Measurements from ENCODE around the gene PODNL1. TPM values are rescaled to one million over a fixed set of nuclear protein-coding genes. Genes with fewer than 3 reads are reported as not detected.

PODNL1 gene
- total RNA-seq, 1 donor from 2014 or later, result 0.13 TPM

DNA sequence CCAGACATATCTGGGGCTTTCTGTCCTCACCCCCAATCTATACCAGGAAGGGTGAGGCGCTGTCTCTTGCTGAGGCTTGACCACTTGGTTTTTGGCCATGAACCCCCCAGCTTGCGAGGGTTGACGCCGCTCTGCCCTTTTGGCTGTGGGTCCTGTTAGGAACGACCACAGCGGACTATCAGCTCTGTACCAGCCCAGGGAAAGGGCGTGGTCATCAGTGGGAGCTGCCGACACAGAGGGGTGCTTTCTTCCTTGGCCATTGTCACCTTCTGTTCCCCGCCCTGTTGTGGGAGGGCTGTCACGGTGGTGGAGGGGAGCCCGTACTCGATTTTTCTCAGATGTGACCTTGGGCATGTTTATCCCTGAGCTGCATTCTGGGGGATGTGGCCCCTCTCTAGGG is 19.8 kb upstream of the PODNL1 start:
- DNase-seq (ENCODE audit: low read depth, low spot score), result no peak

DNA sequence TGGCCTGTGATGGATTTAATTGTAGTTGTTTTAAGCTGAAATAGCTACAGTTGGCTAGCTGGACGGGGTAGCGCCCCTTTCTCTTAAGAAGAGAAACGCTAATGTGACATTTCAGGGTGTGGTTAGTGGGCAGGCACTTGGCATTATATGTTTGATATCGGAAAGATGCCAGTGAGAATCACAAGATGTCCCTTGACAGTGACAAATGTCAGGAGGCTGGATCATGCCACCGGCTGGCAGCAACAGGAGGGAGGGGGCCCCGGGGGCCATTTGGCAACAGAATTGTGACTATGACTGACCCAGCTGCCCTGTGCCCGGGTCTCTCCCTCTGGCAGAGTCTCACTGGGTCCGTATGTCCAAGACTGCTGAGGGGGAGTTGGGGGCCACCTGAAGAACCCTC is 18.8 kb upstream of the PODNL1 start:
- no peak for DNase-seq (ENCODE audit: low read depth, low spot score)

DNA sequence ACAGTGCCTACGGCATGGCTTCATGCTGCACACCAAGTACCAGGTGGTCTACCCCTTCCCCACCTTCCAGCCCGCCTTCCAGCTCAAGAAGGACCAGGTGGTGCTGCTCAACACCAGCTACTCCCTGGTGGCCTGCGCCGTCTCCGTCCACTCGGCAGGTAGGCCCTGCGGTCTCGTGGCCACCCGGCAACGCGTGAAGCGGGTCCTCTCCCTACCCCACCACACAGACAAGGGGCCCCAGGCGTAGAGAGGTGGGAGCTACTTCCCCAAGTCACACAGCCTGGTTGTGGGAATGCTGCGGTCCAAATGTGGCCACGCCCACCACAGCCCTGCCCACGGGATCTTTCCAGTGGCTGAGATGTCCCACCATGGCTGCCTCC is 18.1 kb upstream of the PODNL1 start:
- no peak for DNase-seq (ENCODE audit: low read depth, low spot score)

DNA sequence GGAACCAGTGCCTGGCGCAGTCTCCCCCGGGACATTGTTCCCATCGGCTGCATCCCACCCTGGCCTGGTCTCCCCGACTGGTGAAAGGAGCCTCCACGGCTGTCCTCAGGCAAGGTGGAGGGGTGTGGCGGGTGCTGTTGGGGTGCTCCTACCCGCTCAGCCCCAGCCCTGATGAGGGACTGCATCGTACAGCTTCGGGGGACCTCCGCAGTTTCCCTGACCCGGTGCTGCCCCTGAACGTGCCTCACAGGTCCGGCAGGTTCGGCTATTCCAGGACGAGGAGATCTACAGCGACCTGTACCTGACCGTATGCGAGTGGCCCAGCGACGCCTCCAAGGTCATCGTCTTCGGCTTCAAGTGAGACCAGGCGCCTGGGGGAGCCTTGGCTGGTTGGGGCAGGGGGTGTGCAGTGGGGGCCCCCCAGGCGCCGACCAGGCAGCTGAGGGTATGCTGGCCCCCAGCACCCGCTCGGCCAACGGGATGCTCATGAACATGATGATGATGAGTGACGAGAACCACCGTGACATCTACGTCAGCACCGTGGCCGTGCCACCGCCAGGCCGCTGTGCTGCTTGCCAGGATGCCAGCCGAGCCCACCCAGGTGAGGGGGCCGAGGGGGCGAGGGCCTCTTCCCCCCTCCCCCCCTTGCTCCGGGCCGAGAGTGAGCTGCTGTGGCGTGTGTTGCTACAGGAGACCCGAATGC is 17.6 kb upstream of the PODNL1 start:
- no peak for DNase-seq (ENCODE audit: low read depth, low spot score)

DNA sequence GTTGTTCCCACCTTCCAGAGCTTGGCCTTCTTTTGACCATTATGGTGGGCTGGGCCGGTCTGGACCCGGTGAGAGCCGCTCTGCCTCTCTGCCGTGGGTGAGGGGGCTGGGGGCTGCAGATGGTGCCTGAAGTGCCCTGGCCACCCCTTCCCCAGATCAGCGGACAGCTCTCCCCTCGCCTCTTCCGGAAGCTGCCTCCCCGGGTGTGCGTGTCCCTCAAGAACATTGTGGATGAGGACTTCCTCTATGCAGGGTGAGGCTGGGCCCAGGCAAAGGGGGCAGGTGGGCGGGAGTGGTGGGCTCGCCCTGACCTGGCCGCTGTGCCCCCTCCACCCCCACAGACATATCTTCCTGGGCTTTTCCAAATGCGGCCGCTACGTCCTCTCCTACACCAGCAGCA is 16.0 kb upstream of the PODNL1 start:
- DNase-seq (ENCODE audit: low read depth, low spot score), result no peak

DNA sequence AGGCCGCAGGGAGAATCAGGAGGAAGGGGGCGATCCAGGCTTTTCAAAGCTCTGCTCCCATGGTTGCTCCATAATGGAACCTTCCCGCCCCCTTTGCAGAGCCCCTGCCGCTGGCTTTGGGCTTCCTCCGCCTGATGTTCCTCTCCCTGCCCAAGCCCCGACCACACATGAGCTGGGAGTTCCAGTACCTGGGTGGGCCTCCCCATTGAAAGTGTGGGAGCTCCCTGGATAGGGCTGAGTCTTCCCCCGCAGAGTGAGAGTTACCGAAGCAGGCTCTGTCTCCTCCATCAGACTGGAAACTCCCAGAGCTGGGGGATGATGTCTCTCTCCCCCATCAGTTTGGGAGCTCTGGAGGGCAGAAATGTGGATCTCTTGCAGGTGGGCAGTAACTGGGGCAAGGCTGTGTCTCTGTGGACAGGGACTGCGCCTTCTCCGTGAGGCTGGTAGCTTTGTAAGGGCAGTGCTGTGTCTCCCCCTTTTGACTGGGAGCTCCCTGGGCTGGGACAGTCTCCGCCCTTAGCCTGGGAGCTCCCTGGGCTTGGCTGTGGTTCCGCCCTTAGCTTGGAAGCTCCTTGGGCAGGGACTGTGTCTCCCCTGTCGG is 14.8 kb upstream of the PODNL1 start:
- DNase-seq (ENCODE audit: low read depth, low spot score), result no peak

DNA sequence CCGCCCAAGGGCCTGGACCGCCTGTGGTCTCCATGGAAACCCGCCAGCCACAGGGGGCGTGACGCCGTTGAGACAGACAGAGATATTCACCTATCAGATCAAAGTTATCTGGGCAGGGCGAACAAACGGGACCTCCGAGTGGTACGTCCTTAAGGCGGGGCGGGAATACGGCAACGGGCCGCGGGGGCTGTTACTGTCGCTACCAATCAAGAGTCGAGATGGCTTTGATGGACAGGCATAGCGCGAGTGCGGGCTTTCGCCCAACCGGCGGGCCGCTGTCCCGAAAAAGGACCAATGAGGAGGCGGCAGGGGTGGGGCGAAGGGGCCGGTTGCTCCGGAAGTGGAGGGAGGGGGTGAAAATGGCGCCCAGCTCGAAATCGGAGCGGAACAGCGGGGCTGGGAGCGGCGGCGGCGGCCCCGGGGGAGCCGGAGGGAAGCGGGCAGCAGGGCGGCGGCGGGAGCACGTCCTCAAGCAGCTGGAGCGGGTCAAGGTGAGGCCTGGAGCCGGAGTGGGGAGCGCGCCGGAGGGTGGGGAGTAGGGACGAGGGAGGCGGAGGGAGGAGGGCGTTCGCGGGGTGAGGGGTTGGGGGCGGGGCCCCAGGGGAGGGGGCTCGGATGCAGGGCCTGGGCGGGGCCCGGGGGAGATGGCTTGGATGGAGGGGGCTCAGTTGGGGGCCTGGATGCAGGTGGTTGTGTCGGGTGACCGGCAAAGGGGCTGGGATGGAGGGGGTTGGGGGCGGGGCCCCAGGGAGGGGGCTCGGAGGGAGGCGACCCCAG is 14.1 kb upstream of the PODNL1 start, which contains the start of gene DCAF15:
TSS of gene DCAF15 (plus strand) at position 356 of the 777 bp plus-strand sequence. CDS start at position 360, 4 bp downstream.
- peak; percentile 99 for DNase-seq (ENCODE audit: low read depth, low spot score)

DNA sequence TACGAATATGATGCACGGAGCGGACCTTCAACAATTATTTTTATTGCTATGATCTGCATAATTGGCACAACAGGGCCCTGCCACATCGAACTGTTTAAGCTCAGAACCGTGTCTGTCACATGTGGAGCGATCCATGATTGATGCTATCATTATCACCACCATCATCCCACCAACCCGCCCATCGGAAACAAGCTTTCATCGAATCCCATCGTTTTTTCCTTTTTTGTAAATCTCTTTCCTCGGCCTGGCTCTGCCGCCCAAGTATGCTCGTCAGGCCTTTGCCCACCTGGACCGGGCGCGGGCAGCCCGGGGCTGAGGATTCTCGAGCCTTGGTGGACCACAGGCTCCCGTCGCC is 13.6 kb upstream of the PODNL1 start:
- no peak for DNase-seq (ENCODE audit: low read depth, low spot score)

DNA sequence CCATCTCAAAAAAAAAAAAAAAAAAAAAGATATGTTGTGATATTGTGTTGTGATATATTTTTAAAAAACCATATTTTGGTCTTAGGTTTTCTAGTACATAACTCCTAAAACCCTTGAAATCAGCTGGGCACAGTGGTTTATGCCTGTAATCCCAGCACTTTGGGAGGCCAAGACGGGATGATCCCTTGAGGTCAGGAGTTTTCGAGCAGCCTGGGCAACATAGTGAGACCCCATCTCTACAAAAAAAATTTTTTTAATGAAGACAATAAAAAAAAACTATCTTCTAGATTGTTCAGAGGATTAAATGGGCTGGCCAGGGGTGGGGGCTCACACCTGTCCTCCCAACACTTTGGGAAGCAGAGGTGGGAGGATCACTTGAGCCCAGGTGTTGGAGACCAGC is 12.8 kb upstream of the PODNL1 start:
- no peak for DNase-seq (ENCODE audit: low read depth, low spot score)

DNA sequence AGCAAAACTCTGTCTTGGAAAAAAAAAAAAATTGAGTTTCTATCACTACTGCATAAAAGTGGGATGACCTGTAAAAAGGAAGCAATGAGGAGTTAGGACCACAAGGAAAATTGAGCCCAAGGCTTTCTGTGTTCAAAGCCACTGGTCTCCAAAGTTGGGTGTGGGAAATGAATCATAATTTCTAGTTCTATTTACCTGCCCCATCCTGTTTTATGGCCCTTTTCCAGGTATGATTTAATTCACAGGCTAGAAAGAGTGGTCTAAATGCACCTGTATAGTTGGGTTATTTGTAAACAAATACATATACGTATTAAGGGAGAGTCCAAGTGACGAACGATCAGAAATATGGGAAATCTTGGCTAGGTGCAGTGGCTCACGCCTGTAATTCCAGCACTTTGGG is 8.2 kb upstream of the PODNL1 start:
- DNase-seq (ENCODE audit: low read depth, low spot score), result no peak

DNA sequence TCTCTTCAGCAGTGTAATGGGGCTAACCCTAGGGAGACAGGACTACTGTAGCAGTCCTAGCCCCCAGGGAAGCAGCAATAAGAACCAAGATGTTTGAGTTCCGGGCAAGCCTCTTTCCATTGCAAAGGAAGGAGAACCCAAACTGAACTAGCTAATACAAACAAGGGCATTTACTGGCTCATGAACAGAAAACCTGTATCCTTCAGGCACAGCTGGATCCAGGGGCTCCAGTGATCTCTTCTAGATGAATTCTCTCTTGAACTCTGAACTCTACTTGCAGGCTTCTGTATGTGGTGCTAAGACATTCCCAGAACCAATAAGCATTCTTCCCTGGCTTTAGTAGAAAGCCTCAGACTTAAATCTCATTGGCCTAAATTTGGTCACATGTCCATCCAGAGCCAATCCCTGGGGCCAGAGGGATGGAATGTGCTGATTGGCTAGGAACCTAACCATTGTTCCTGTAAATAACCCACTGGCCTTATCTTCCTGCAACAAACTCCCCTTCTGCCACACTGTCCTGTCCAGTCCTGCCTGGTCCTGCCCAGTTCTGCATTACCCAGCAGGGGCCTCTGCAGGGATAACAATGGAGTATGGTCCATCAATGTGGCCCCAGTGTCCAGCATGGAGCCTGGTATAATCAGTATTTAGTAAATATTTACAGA is 3.9 kb upstream of the PODNL1 start:
- DNase-seq (ENCODE audit: low read depth, low spot score), result no peak

DNA sequence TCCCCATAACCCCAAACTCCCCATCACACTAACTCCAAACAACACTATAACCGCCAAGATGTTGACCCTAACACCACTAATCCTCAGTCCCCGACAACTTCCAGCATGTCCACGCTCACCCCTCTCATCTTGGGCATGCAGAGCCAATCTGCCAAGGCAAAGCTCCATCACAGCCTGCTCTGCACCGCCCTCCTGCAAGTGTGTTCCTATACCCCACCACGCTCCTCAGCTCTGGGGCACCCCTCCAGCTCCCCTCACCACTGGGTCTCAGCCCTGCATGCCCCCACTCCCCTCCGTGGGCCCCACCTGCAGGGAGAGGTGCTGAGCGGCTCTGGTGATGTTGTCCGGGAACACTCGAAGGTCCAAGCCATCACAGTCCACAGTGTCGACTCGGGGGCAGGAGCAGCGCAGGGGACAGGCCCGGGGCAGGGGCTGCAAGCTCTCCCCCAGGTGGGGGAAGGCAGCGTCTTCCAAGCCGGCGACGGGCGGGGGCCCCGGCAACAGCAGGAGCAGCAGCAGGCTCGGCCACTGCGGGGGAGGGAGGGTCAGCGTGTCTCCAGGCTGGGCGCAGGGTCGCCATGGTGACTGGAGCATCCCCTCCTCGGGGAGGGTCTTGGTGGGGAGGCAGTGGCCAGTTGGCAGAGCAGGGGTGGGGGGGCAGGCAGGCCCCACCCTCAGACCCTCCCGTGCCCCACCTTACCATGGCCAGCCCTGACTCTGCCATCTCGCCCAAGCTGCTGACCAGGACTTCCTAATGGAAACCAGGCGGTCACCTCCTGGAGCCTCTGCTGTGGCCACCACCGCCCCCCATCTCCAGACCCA is 527 bp downstream of the PODNL1 start:
- DNase-seq (ENCODE audit: low read depth, low spot score), result no peak

DNA sequence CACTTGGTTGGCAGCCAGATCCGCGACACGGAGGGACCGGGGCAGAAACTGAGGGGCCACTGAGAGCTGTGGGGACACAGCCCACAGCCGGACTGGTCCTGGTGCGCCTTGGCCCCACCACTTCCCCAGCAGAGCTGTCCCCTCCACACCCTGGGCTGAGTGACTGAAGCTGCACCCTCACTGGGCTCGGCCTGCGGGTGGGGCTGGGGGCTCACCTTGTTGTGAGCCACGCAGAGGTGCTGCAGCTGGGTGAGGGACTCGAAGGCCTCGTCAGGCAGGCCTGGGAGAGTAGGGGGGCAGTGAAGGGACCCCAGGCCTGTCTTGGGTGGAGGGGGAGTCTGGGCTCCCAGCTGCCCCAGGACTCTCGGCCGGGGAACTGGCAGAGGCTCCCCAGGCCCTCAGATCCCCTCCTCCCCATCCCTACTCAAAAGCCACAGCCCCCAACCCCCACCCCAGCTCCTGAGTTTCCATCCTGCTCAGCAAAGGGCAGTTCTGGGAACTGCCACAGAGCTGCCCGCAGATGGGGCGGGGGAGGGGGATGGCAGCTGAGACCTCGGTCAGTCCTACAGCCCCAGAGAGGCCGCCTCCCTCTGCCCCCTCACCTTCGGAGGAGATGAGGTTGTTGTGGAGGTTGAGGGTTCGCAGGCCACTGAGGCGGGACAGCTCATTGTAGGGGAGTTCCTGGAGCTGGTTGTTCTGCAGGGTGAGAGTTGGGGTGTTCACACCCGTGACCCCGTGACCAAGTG is 2.3 kb downstream of the PODNL1 start:
- DNase-seq (ENCODE audit: low read depth, low spot score), result no peak

DNA sequence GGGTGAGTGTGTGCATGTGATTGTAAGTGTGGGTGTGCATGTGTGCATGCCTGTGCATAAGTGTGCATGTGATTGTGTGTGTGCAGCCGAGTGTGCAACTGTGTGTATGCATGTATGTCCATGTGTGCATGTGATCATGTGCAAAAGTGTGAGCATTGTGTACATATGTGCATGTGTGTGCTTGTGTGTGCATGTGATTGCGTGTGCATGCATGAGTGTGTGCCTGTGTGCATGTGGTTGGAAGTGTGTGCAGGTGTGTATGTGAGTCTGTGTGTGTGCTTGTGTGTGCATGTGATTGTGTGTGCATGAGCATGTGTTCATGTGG is 3.5 kb downstream of the PODNL1 start:
- DNase-seq (ENCODE audit: low read depth, low spot score), result no peak

DNA sequence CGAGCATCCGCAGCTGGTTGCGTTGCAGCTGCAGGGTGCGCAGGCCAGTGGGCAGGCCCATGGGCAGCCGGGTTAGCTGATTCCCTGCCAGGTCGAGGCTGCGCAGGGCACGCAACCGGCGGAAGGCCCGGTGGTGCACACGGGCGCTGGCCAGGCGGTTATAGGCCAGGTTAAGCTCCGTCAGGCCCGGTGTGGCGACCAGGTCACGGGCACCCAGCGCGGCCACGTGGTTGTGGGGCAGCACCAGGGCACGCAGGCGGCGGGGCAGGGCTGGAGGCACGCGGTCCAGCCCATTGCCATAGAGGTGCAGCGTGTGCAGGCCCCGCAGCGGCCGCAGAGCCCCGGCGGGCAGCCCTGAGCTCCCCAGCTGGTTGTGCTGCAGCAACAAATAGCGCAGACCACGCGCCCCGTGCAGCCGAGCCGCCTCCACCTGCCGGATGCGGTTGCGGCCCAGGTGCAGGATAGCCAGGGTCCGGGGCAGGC is 5.3 kb downstream of the PODNL1 start:
- DNase-seq (ENCODE audit: low read depth, low spot score), result no peak

DNA sequence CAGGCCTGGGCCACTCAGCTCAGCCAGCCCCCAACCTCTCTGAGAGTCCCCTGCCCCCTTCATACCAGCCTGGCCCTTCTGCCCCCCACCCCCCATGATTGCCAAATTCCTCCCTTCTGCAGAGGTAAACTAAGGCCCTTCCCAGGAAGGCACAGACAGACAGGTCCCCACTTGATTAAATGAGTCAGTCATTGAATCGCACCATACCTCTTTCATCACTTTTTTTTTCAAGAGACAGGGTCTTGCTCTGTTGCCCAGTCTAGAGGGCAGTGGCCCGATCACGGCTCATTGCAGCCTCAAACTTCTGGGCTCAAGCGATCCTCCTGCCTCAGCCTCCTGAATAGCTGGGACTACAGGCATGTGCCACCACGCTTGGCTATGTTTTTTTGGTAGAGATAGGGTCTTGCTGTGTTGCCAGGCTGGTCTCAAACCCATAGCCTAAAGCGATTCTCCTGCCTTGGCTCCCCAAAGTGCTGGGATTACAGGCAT is 6.0 kb downstream of the PODNL1 start:
- no peak for DNase-seq (ENCODE audit: low read depth, low spot score)

DNA sequence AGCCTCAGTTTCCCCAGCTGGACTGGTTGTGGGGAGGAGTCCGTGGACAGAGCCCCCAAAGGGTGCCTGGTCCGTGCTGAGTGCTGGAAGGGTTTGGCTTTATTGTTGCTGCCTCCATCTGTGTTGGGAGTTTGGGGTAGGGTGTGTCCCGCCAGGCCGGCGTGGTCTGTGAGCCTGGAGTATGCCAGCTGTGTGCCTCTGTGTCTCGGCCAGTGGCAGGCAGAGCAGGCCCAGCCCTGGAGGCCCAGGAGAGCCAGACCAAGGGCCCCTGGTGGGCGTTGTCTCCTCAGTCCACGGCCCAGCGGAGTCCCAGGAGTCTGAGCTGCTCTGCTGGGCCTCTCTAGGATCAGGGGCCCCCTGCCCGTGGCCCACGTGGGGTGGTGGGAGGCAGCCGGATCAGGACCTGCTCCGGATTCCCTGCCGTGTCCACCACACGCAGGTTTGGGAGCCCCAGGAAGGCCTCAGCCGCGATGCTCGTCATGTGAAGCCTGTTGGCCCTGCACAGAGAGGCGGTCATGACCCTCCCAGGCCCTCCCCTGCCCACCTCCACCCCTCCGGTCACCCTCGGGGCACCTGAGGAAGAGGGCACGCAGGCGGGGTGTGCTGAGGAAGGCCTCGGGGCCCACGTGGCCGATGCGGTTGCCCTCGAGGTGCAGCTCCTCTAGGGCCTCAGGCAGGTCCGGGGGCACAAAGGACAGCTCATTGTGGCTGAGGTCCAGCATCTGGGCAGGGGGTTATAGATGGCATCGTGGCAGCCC is 6.6 kb downstream of the PODNL1 start:
- DNase-seq (ENCODE audit: low read depth, low spot score), result no peak

DNA sequence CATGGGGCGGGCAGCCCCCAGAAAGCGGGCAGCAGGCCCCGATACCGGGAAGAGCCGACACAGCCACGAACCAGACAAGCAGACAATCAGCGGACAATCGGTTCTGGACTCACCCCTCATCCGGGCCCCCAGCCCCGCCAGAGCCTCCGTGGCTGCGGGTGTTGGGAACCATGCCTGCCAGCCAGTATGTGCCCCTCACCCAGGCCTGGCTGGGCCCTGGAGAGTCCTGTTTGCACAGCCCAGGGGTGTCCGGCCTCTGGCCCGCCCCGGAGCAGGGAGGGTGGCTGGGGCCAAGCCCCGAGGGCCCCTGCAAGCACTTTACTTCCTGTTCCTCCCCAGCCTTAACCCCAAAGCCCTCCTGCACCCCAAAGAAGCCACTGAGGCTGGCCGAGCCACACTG is 7.8 kb downstream of the PODNL1 start:
- no peak for DNase-seq (ENCODE audit: low read depth, low spot score)

DNA sequence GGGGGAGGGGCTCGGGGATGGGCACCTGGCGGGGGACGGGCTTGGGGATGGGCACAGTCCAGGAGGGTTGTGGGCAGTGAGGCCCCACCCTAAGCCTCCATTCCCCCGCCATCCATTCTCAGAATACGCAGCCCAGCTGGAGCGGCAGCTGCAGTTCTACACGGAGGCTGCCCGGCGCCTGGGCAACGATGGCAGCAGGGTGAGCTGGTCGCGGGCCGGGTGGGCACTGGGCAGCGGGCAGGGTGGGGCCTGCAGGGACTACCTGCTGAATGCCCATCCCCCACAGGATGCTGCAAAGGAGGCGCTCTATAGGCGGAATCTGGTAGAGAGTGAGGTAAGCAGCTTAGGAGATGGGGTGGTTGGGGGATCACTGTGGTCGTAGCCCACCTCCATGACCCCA is 8.3 kb downstream of the PODNL1 start:
- no peak for DNase-seq (ENCODE audit: low read depth, low spot score)

DNA sequence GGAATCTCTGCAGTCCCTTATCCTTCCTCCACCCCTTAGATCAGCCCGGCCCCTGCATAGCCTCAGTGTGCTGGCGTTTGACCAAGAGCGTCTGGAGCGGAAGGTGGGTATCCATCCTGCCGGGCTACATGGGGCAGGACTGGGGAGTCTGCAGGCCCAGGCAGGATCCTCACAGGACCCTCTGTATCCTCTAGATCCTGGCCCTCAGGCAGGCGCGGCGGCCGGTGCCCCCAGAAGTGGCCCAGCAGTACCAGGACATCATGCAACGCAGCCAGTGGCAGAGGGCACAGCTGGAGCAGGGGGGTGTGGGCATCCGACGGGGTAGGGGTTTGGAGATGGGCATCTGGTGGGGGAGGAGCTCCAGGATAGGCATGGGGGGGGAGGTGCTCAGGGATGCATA is 8.9 kb downstream of the PODNL1 start:
- no peak for DNase-seq (ENCODE audit: low read depth, low spot score)

Data from pulmonary artery endothelial cell (primary cell).